Keratinocyte (primary cell): ENCODE data around the gene NEGR1. TPM values are rescaled to one million over a fixed set of nuclear protein-coding genes. Genes with fewer than 3 reads are reported as not detected.

ENCODE experiments used
- DNase-seq: peaks from one replicate; pipeline ENCODE4 v3.0.0-alpha.2; 2011; ENCODE audit warnings: low read depth, missing footprints, low spot score
- FAIRE-seq: peaks from 2 replicates; lab custom pipeline; 2011; peaks lifted over from hg19 to GRCh38; lab: Jason Lieb, UNC
- H2AFZ ChIP-seq: 2 replicates; pipeline ENCODE4 v1.6.0; 2012; ENCODE audit warnings: low read length, control low read depth, inconsistent platforms; ENCODE audit not compliant: control insufficient read depth
- H3K27ac ChIP-seq: 2 replicates; pipeline ENCODE4 v1.5.1; 2011; ENCODE audit warnings: low read length; ENCODE audit not compliant: control insufficient read depth, insufficient read depth
- H3K27me3 ChIP-seq: 3 replicates; pipeline ENCODE4 v1.6.0; 2011; ENCODE audit warnings: low read length; ENCODE audit not compliant: control insufficient read depth, insufficient read depth; ENCODE audit errors: extremely low read depth
- H3K36me3 ChIP-seq, 2 experiments: 2 replicates in 1 of 2; 3 replicates in 1 of 2; pipeline ENCODE4 v1.5.1; 2011; ENCODE audit warnings: low read length in 2 of 2, mild to moderate bottlenecking in 1 of 2; ENCODE audit not compliant: control insufficient read depth in 2 of 2, insufficient read depth in 2 of 2; ENCODE audit errors: extremely low read depth in 1 of 2
- H3K4me1 ChIP-seq: 3 replicates; pipeline ENCODE4 v1.5.1; 2011; ENCODE audit warnings: low read length; ENCODE audit not compliant: control insufficient read depth, insufficient read depth; ENCODE audit errors: extremely low read depth
- H3K4me2 ChIP-seq: 3 replicates; pipeline ENCODE4 v1.6.0; 2011; ENCODE audit warnings: low read depth, low read length; ENCODE audit not compliant: control insufficient read depth, insufficient read depth; ENCODE audit errors: extremely low read depth
- H3K4me3 ChIP-seq, 3 experiments: fragments of 200-600 bp in 1 of 3; sonication (generic) in 1 of 3; 2 replicates in 2 of 3; 3 replicates in 1 of 3; pipeline ENCODE4 v1.5.1; 2011 to 2016; ENCODE audit warnings: low read length in 3 of 3, mild to moderate bottlenecking in 3 of 3, control low read depth in 2 of 3, inconsistent platforms in 1 of 3, low read depth in 1 of 3, mixed read lengths in 1 of 3, mixed run types in 1 of 3, moderate library complexity in 1 of 3; ENCODE audit not compliant: control insufficient read depth in 2 of 3, insufficient read depth in 2 of 3; ENCODE audit errors: extremely low read depth in 1 of 3
- H3K79me2 ChIP-seq: 2 replicates; pipeline ENCODE4 v1.6.0; 2012; ENCODE audit warnings: low read length; ENCODE audit not compliant: control insufficient read depth, insufficient read depth
- H3K9ac ChIP-seq: 3 replicates; pipeline ENCODE4 v1.6.0; 2011; ENCODE audit warnings: low read length; ENCODE audit not compliant: control insufficient read depth, insufficient read depth; ENCODE audit errors: extremely low read depth
- H3K9me1 ChIP-seq: 3 replicates; pipeline ENCODE4 v1.6.0; 2011; ENCODE audit warnings: low read length; ENCODE audit not compliant: control insufficient read depth, insufficient read depth; ENCODE audit errors: extremely low read depth
- H3K9me3 ChIP-seq: 2 replicates; pipeline ENCODE4 v1.5.1; 2012; ENCODE audit warnings: low read depth, low read length; ENCODE audit not compliant: control insufficient read depth
- H4K20me1 ChIP-seq: 3 replicates; pipeline ENCODE4 v1.6.0; 2011; ENCODE audit warnings: low read length; ENCODE audit not compliant: control insufficient read depth, insufficient read depth; ENCODE audit errors: extremely low read depth
- EZH2 ChIP-seq: IDR thresholded peaks from one replicate; pipeline ENCODE4 v1.6.1; 2012; ENCODE audit warnings: inconsistent platforms, mild to moderate bottlenecking, low read length, moderate library complexity
- dilution Hi-C: fragments of 300-500 bp; cut with MboI; formaldehyde crosslinking; loops from one replicate; pipeline ENCODE4 v1.7.0; 2020; ENCODE audit warnings: low sequenced_read_pairs; ENCODE audit not compliant: extremely low pct_ligation_motif_present
- polyA plus RNA-seq, 5 experiments: library from polyadenylated mRNA; depleted of rRNA in 3 of 5; stranded (reverse) in 3 of 5; stranded (forward) in 1 of 5; unstranded in 1 of 5; fragments of >200 nt; gene quantifications; 1 replicate in 1 of 5; 2 replicates in 3 of 5; 3 replicates in 1 of 5; pipeline versions ENCODE4 v1.2.1 to v1.2.3, GENCODE V29; 2011 to 2012; ENCODE audit warnings: missing spikeins in 2 of 5, low read depth in 1 of 5, low replicate concordance in 1 of 5
- TF ChIP-seq, protein P1 (sequence below), 3 experiments: IDR thresholded peaks in 1 of 3; conservative IDR thresholded peaks in 1 of 3; optimal IDR thresholded peaks in 1 of 3; 2 replicates in 2 of 3; 3 replicates in 1 of 3; pipeline versions ENCODE3 to v1.5.1; 2011; ENCODE audit warnings: low read length in 3 of 3, mild to moderate bottlenecking in 3 of 3, moderate library complexity in 2 of 3, control low read depth in 1 of 3, inconsistent platforms in 1 of 3; ENCODE audit not compliant: insufficient read depth in 2 of 3; ENCODE audit errors: extremely low read depth in 1 of 3

Gene NEGR1
- polyA plus RNA-seq, 1 donor (not counting 4 experiments of a cell fraction or from before 2014, with no cell fraction given): 1.6 TPM

DNA sequence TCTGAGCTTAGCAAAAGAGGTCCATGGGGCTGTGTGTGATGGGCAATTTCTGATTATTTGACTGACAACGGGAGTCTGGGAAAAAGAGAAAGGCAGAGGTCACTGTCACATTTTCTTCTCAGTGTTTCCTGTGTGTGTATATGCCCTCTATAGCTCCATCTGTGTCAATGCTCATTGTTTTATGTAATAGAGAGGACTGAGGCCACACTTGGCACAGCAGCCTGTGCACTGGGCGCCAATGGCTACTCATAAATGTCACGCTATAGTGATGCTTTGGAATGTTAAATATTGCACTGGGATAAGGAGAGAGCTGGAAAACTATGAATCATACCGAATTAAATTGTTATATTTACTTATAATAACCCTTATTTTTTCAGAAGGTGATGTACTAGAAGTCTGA lies 365.4 kb downstream of the NEGR1 start:
- no peak for FAIRE-seq
- no peak overlapping the region for H3K4me3 ChIP-seq
- TF ChIP-seq, protein P1, sequence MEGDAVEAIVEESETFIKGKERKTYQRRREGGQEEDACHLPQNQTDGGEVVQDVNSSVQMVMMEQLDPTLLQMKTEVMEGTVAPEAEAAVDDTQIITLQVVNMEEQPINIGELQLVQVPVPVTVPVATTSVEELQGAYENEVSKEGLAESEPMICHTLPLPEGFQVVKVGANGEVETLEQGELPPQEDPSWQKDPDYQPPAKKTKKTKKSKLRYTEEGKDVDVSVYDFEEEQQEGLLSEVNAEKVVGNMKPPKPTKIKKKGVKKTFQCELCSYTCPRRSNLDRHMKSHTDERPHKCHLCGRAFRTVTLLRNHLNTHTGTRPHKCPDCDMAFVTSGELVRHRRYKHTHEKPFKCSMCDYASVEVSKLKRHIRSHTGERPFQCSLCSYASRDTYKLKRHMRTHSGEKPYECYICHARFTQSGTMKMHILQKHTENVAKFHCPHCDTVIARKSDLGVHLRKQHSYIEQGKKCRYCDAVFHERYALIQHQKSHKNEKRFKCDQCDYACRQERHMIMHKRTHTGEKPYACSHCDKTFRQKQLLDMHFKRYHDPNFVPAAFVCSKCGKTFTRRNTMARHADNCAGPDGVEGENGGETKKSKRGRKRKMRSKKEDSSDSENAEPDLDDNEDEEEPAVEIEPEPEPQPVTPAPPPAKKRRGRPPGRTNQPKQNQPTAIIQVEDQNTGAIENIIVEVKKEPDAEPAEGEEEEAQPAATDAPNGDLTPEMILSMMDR (optimal IDR thresholded peaks at IDR 0.05 in 1 of 3, IDR thresholded peaks at IDR 0.05 in 1 of 3, conservative IDR thresholded peaks at IDR 0.05 in 1 of 3; ENCODE audit: extremely low read depth in 1 of 3, insufficient read depth in 2 of 3, low read length in 3 of 3): no peak
- no peak for TF ChIP-seq EZH2

DNA sequence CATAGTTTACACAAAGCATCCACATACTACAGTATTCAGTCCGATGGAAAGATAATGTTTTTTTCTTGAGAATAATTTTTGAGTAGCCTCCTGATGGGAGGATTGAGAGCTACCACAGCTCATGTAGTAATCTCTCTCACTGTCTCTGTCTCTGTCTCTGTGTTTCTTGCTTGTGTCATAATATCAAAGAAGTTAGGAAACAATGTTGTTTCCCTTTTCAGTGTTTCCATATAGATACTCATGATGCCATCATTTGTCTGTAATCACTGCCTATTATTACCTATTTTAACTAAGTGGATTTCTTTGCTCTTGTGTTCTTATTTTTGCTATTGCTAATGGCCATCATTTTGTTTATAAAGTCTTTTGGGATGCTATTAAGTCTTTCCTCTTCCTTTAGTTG lies 367.7 kb downstream of the NEGR1 start:
- FAIRE-seq (no peak), DNase-seq (no peak)
- dilution Hi-C loops: no loop called here
- Histone ChIP-seq H2AFZ (no peak overlapping the region), H3K27ac (no peak overlapping the region), H3K79me2 (no peaks in the 10 kb centered on the region), H3K9me1 (no peaks in the 10 kb centered on the region), H3K27me3 (no peaks in the 10 kb centered on the region), H3K9me3 (no peaks in the 10 kb centered on the region), H3K4me2 (no peak overlapping the region), H3K9ac (no peak overlapping the region), H3K4me3 (no peak overlapping the region), H4K20me1 (no peaks in the 10 kb centered on the region), H3K36me3 (no peaks in the 10 kb centered on the region), H3K4me1 (no peaks in the 10 kb centered on the region)
- TF ChIP-seq, protein P1 (optimal IDR thresholded peaks at IDR 0.05 in 1 of 3, IDR thresholded peaks at IDR 0.05 in 1 of 3, conservative IDR thresholded peaks at IDR 0.05 in 1 of 3; ENCODE audit: extremely low read depth in 1 of 3, insufficient read depth in 2 of 3, low read length in 3 of 3): no peak
- no peak for TF ChIP-seq EZH2

More for the DNA sequence above, 365.4 kb downstream of the NEGR1 start:
- Histone ChIP-seq H3K9ac (no peak overlapping the region), H3K36me3 (no peaks in the 10 kb centered on the region), H3K79me2 (no peaks in the 10 kb centered on the region), H3K4me1 (no peaks in the 10 kb centered on the region), H4K20me1 (no peaks in the 10 kb centered on the region), H3K9me1 (no peaks in the 10 kb centered on the region), H3K4me2 (no peak overlapping the region), H3K9me3 (no peaks in the 10 kb centered on the region), H3K27ac (no peak overlapping the region), H2AFZ (no peak overlapping the region), H3K27me3 (no peaks in the 10 kb centered on the region)
- DNase-seq: no peak
- dilution Hi-C loops: no loop called here
